ENCODE measurements around the gene ARPC1B. TPM values are rescaled to one million over a fixed set of nuclear protein-coding genes. Genes with fewer than 3 reads are reported as not detected.

The ARPC1B gene
- total and polyA plus RNA-seq, 2 of the 8 experiments (the other 6 are each of a cell fraction or from before 2014, with no cell fraction given): 64.5 to 115 TPM

- Histone ChIP-seq H2BK5ac (ENCODE audit: low read depth, low read length) (no peak overlapping the region), H3K4ac (replicated peaks; ENCODE audit: insufficient read length, low read depth, low read length) (no peak overlapping the region), H4K8ac (ENCODE audit: extremely low read depth, insufficient read depth, low read length) (no peak overlapping the region), H3K9me3 (ENCODE audit: insufficient read depth in 2 of 2, low read depth in 1 of 2, low read length in 1 of 2) (no peaks in the 10 kb centered on the region), H2BK12ac (ENCODE audit: low read depth, low read length) (no peak overlapping the region), H3K18ac (ENCODE audit: extremely low read depth, low read length) (no peak overlapping the region), H3K36me3 (ENCODE audit: control insufficient read depth in 2 of 4, insufficient read depth in 4 of 4, low read length in 3 of 4) (peaks cover 4 to 30% (median 22%) of the 10 kb centered on the region in 4 experiments), H2BK15ac (ENCODE audit: low read length) (no peak overlapping the region), H3K79me2 (ENCODE audit: control insufficient read depth in 1 of 2, insufficient read depth in 2 of 2, low read length in 2 of 2) (no peaks in the 10 kb centered on the region), H3K4me3 (ENCODE audit: extremely low read depth in 1 of 4, insufficient read depth in 2 of 4, low read depth in 3 of 4, low read length in 4 of 4) (no peak overlapping the region), H3K23me2 (ENCODE audit: low read depth, low read length) (no peaks in the 10 kb centered on the region), H2BK120ac (replicated peaks; ENCODE audit: low read depth, low read length) (no peak overlapping the region), H3K14ac (ENCODE audit: insufficient read length) (no peak overlapping the region), H3K4me1 (replicated peaks in 1 of 4; ENCODE audit: control insufficient read depth in 3 of 4, insufficient read depth in 4 of 4, low read length in 3 of 4) (no peaks in the 10 kb centered on the region), H2AK5ac (ENCODE audit: low read depth, low read length) (no peak overlapping the region), H3K27ac (ENCODE audit: low read depth, low read length) (no peak overlapping the region), H3K23ac (ENCODE audit: insufficient read length) (no peak overlapping the region), H4K20me1 (replicated peaks in 1 of 2; ENCODE audit: control insufficient read depth in 1 of 2, insufficient read depth in 2 of 2, low read length in 2 of 2) (no peaks in the 10 kb centered on the region), H4K5ac (ENCODE audit: insufficient read length, low read depth, low read length) (no peak overlapping the region), H2BK20ac (ENCODE audit: low read length) (no peak overlapping the region), H3K9ac (replicated peaks in 1 of 4; ENCODE audit: extremely low read depth in 1 of 4, low read depth in 3 of 4, low read length in 3 of 4) (no peak overlapping the region), H4K91ac (replicated peaks; ENCODE audit: insufficient read length, low read length) (no peak overlapping the region), H3K4me2 (ENCODE audit: insufficient read depth in 1 of 2, low read depth in 2 of 2, low read length in 2 of 2) (no peak overlapping the region), H3K79me1 (ENCODE audit: low read depth, low read length) (no peaks in the 10 kb centered on the region), H3K56ac (replicated peaks; ENCODE audit: insufficient read length, low read depth, low read length) (no peak overlapping the region), H2AFZ (ENCODE audit: low read length) (no peak overlapping the region), H3K27me3 (replicated peaks in 1 of 4; ENCODE audit: control insufficient read depth in 3 of 4, extremely low read depth in 1 of 4, insufficient read depth in 3 of 4, low read length in 3 of 4) (no peaks in the 10 kb centered on the region)
- WGBS, 2 experiments (ENCODE audit: extremely low coverage in 1 of 2, insufficient coverage in 1 of 2, insufficient read length in 1 of 2, insufficient replicate concordance in 2 of 2, low coverage in 1 of 2, low lambda C conversion rate in 2 of 2, missing lambda C conversion rate in 1 of 2): 89% methylated on average over 13 of the region's 13 CpGs; no CpG with 5 or more reads in 1 of the 2 experiments
- TF ChIP-seq NANOG (IDR thresholded peaks at IDR 0.05; ENCODE audit: insufficient read depth, low read depth, low read length, poor library complexity, severe bottlenecking) (no peak), POLR2A (IDR thresholded peaks at IDR 0.05; ENCODE audit: control extremely low read depth in 1 of 2, low read depth in 2 of 2, low read length in 2 of 2) (no peak), CTCF (IDR thresholded peaks at IDR 0.05; ENCODE audit: control extremely low read depth in 1 of 3, insufficient read depth in 1 of 3, low read depth in 1 of 3, low read length in 3 of 3) (no peak), EGR1 (IDR thresholded peaks at IDR 0.05; ENCODE audit: borderline replicate concordance, low read depth, low read length) (no peak), ATF3 (IDR thresholded peaks at IDR 0.05; ENCODE audit: insufficient read depth, low read depth, low read length) (no peak), SP1 (IDR thresholded peaks at IDR 0.05; ENCODE audit: low read depth, low read length) (no peak), SUZ12 (IDR thresholded peaks at IDR 0.05; ENCODE audit: low read length) (no peak), EZH2 (IDR thresholded peaks at IDR 0.05; ENCODE audit: low read depth, low read length, severe bottlenecking) (no peak), ASH2L (IDR thresholded peaks at IDR 0.05; ENCODE audit: low read length) (no peak)
- ChIA-PET CTCF (ENCODE audit: partially characterized antibody) (interaction anchor here (0.6 kb wide), 2 partner anchors 62 to 70 kb away, joined by 3 read pairs; no protein-coding TSS in a partner anchor), POLR2A (ENCODE audit: partially characterized antibody) (no interaction called here)
- no peak for FAIRE-seq
- DNase-seq (ENCODE audit: low read depth in 1 of 2, low spot score in 2 of 2): no peak
Measured at GRCh38 chr7:99344061-99344647, 30.4 kb upstream of the ARPC1B start.

All from H1 (cell line).